ENCODE measurements around the gene SPAG16.

DNA sequence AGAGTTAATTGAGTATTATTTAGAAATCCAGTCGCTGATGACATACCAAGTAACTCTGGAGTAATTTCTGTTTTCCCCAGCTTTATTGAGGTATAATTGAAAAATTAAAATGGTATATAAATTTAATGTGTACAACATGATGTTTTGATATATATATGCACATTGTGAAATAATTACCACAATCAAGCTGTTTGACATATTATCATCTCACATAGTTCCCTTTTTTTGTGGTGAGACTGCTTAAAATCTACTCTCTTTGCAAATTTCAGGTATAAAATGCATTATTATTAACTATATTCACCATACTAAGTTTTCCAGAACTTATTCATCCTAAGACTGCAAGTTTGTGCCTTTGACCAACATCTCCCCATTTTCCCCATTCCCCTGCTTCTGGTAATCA is 25.0 kb upstream of the SPAG16 start:
- TF ChIP-seq, protein P1, sequence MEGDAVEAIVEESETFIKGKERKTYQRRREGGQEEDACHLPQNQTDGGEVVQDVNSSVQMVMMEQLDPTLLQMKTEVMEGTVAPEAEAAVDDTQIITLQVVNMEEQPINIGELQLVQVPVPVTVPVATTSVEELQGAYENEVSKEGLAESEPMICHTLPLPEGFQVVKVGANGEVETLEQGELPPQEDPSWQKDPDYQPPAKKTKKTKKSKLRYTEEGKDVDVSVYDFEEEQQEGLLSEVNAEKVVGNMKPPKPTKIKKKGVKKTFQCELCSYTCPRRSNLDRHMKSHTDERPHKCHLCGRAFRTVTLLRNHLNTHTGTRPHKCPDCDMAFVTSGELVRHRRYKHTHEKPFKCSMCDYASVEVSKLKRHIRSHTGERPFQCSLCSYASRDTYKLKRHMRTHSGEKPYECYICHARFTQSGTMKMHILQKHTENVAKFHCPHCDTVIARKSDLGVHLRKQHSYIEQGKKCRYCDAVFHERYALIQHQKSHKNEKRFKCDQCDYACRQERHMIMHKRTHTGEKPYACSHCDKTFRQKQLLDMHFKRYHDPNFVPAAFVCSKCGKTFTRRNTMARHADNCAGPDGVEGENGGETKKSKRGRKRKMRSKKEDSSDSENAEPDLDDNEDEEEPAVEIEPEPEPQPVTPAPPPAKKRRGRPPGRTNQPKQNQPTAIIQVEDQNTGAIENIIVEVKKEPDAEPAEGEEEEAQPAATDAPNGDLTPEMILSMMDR (IDR thresholded peaks at IDR 0.05): no peak
- no peak for TF ChIP-seq ZFX (IDR thresholded peaks at IDR 0.05; ENCODE audit: borderline replicate concordance)

Measured in 22Rv1 (cell line).